ENCODE results near the gene SSTR5. TPM values are rescaled to one million over a fixed set of nuclear protein-coding genes. Genes with fewer than 3 reads are reported as not detected.

SSTR5 gene
- total RNA-seq, 1 donor from 2014 or later: 22.6 TPM

DNA sequence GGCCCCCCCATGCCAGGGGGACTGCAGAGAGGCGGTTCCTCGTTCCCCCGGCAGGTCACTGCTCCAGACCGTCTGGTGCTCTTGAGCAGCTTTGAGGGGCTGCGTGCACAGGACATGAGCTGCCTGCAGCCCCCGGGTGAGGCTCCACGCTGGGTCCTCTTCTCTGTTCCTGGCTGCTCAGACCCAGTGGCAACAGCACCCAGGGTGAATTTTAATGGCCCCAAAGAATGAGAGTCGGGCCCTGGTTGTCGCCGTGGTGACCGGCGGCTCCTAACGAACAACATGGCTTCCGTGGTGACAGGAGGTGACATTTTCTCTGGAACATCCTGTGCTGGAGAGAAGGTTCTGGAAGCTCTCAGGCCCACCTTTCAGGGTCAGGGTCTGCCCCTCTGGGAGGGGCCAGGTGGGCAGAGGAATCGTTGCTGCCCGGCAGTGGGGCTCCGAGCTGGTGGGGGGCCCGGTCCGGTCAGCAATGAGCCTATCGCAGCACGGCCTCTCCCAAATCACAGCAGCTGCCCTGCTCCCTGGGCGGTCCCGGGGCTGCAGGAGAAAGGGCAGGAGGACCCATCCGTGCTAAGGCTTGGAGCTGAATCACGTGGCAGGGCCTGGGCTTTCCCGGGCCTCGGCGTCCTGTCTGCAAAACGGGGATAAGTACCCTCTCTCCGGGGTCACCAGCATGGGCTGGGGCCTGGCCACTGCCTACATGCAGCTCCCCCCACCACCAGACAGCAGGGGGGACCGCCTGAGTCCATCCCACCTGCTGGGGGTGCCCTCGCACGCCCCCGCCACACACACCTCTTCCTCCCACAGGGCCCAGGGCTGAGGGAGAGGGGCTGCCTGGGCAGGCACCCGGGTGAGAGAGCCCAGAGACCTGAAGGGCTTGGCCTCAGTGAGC, 26.9 kb downstream of the SSTR5 start:
- DNase-seq: no peak
- Histone ChIP-seq H3K4me1 (peaks cover 38% of the 10 kb centered on the region), H3K27me3 (ENCODE audit: low read depth) (peaks cover 79% of the 10 kb centered on the region), H3K9me3 (replicated peaks) (no peaks in the 10 kb centered on the region), H3K4me3 (no peak overlapping the region), H3K36me3 (no peaks in the 10 kb centered on the region), H3K27ac (replicated peaks) (peak overlapping the region; percentile 92)
- TF ChIP-seq, protein P1, sequence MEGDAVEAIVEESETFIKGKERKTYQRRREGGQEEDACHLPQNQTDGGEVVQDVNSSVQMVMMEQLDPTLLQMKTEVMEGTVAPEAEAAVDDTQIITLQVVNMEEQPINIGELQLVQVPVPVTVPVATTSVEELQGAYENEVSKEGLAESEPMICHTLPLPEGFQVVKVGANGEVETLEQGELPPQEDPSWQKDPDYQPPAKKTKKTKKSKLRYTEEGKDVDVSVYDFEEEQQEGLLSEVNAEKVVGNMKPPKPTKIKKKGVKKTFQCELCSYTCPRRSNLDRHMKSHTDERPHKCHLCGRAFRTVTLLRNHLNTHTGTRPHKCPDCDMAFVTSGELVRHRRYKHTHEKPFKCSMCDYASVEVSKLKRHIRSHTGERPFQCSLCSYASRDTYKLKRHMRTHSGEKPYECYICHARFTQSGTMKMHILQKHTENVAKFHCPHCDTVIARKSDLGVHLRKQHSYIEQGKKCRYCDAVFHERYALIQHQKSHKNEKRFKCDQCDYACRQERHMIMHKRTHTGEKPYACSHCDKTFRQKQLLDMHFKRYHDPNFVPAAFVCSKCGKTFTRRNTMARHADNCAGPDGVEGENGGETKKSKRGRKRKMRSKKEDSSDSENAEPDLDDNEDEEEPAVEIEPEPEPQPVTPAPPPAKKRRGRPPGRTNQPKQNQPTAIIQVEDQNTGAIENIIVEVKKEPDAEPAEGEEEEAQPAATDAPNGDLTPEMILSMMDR (IDR thresholded peaks at IDR 0.05; ENCODE audit: borderline replicate concordance): no peak
- intact Hi-C loops (cut with micrococcal nuclease): no loop called here

DNA sequence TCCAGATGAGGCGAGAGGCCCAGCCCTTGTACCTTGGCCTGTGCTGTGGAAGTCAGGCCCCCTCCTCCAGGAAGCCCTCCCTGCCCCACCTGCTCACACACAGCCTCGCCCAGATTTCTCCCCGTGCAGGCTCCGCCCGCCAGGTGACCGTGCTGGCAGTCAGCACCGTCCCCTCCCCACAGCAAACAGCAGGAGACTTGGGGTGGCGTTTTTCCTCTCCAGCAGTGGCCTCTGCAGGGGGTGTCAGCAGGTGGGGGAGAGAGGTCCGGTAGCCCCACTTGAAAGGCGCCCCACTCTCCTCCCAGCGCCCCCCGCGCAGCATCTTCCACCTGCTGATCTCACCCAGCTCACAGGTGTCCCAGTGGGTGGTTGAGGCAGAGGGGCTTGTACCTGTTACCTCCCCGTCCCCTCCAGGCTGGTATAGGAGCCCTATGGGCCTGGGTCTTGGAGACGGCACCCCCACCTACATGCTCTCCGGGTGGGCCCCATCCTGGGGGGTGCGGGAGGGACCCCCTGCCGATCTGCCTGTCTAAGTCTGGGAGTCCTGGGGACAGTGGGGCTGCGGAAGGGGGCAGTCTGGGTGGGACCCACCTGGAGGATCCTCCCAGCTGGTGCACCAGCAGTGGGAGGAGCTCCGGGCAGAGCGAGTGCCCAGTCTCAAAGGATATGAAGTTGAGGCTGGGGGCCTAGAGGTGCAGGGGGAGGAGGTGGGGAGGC, 27.7 kb downstream of the SSTR5 start:
- DNase-seq: no peak
- no peak overlapping the region for H3K4me3 ChIP-seq
- no peaks in the 10 kb centered on the region for H3K9me3 ChIP-seq (replicated peaks)
- intact Hi-C loops (cut with micrococcal nuclease): no loop called here
- H3K4me1 ChIP-seq: peaks cover 38% of the 10 kb centered on the region
- H3K27ac ChIP-seq (replicated peaks): no peak overlapping the region
- TF ChIP-seq, protein P1 (IDR thresholded peaks at IDR 0.05; ENCODE audit: borderline replicate concordance): no peak
- H3K27me3 ChIP-seq (ENCODE audit: low read depth): peaks cover 81% of the 10 kb centered on the region
- H3K36me3 ChIP-seq: no peaks in the 10 kb centered on the region

DNA sequence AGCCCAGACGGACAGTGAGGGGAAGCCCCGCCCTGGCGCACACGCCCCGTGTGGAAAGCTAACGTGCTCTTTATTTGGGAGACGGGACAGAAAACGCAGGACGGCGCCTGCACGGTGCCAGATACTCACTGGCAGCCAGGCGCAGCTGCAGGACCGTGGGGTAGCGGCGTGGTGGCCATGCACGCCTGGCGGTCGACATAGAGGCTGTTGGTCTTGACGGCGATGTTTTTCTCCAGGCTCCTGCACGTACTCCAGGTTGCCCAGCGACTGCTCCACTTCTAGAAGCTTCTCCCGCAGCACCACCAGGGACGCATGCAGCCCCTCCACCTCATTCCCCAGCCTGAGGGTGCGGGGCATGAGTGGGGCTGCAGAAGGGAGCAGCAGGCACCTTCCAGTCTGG, 28.6 kb downstream of the SSTR5 start:
- TF ChIP-seq, protein P1 (IDR thresholded peaks at IDR 0.05; ENCODE audit: borderline replicate concordance): no peak
- Histone ChIP-seq H3K27me3 (ENCODE audit: low read depth) (peaks cover 89% of the 10 kb centered on the region), H3K36me3 (no peaks in the 10 kb centered on the region), H3K4me3 (no peak overlapping the region), H3K27ac (replicated peaks) (no peak overlapping the region), H3K4me1 (peaks cover 38% of the 10 kb centered on the region), H3K9me3 (replicated peaks) (no peaks in the 10 kb centered on the region)
- intact Hi-C loops (cut with micrococcal nuclease): no loop called here
- no peak for DNase-seq

DNA sequence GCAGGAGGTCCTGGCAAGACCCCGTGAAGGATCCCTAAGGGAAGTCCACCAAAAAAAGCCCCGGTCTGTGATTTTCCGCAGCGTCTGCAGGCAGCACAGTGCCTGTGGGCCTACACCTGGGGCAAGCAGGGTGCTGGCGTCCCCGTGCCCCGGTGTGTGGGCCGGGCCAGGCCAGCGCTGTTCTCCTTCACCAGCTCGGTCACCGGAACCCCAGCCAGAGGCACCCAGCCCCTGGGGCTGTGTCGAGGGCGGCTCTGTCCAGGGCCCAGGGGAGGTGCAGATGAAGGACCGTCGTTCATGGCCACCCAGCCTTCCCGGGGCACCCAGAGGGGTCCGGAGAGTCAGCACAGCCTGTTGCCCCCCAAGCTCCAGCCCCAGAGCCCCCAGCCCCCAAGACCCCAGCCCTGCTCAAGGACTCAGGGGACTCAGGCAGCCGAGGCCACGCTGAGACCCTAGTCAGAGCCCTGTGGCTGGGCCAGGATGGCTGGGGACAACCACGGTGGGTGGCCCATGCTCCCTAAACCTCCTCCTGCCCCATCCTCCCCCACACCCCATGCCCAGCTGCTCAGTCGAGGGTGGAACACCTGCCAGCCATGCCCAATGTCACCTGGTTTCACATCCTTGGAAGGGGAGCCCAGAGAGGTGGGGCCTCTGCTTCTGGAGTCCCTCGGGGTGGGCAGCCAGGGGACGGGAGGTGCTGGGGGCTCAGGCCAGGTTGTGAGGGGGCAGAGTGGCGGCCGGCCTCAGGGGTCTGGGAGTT, 29.2 kb downstream of the SSTR5 start:
- H3K4me1 ChIP-seq: peaks cover 33% of the 10 kb centered on the region
- H3K9me3 ChIP-seq (replicated peaks): no peaks in the 10 kb centered on the region
- H3K4me3 ChIP-seq: no peak overlapping the region
- intact Hi-C loops (cut with micrococcal nuclease): no loop called here
- H3K36me3 ChIP-seq: no peaks in the 10 kb centered on the region
- H3K27ac ChIP-seq (replicated peaks): no peak overlapping the region
- peaks cover 90% of the 10 kb centered on the region for H3K27me3 ChIP-seq (ENCODE audit: low read depth)
- DNase-seq: no peak
- TF ChIP-seq, protein P1 (IDR thresholded peaks at IDR 0.05; ENCODE audit: borderline replicate concordance): no peak

DNA sequence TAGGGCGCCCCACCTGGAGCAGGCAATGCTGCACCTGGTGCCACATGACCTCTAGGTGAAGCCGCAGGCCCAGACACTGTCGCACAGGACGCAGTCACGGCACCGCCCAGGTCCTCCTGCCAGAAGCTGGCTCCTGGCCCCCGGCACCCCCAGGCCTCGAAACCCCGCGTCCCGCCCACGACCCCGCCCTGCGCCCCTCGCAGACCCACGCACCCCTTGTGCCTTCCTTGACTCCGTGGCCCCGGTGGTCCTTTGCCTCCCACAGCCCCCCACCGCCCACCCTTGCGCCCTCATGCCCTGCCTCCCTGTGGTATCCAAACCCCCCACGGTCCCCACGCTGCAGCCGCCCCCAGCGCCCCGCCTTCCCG, 29.8 kb downstream of the SSTR5 start:
- H3K27ac ChIP-seq (replicated peaks): no peak overlapping the region
- peaks cover 91% of the 10 kb centered on the region for H3K27me3 ChIP-seq (ENCODE audit: low read depth)
- DNase-seq: no peak
- no peaks in the 10 kb centered on the region for H3K36me3 ChIP-seq
- peaks cover 27% of the 10 kb centered on the region for H3K4me1 ChIP-seq
- H3K4me3 ChIP-seq: no peak overlapping the region
- H3K9me3 ChIP-seq (replicated peaks): no peaks in the 10 kb centered on the region
- TF ChIP-seq, protein P1 (IDR thresholded peaks at IDR 0.05; ENCODE audit: borderline replicate concordance): no peak
- intact Hi-C loops (cut with micrococcal nuclease): no loop called here

Measured in left ventricle myocardium inferior (tissue), 1 donor.